ENCODE results near the gene ERGIC1. TPM values are rescaled to one million over a fixed set of nuclear protein-coding genes. Genes with fewer than 3 reads are reported as not detected.

Gene ERGIC1
- total RNA-seq, 1 donor from 2014 or later, result 131 TPM

DNA sequence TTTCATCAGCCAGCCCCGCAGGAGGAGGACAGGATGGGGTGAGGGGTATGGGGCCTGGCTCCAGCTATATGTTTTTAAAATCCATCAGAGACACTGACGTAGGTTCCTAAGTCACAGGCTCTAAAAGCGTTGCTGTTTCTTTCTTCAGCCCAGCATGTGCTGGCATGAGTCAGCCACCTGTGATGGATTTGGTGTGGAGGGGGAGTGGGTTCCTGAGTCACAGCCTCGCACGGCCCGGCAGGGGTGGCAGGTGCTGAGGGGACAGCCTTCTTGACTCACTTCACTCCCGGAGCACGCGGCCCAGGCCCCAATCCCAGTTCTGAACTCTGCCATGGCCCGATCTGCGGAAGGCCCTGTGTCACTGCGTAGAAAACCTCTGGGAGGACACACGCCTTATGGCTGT lies 86.4 kb downstream of the ERGIC1 start:
- peaks cover 1% of the 10 kb centered on the region for H3K27me3 Mint-ChIP-seq (ENCODE audit: low read depth, unreplicated experiment)
- Histone ChIP-seq H3K4me3 (ENCODE audit: insufficient read depth, low read depth, low read length) (no peak overlapping the region), H3K9me3 (ENCODE audit: insufficient read depth, low read depth, low read length) (no peaks in the 10 kb centered on the region), H3K27me3 (ENCODE audit: insufficient read depth, low read length) (no peaks in the 10 kb centered on the region), H3K27ac (ENCODE audit: low read depth, low read length) (peak overlapping the region; percentile 98), H3K79me2 (ENCODE audit: insufficient read depth, low read length) (no peaks in the 10 kb centered on the region), H3K4me2 (ENCODE audit: low read length) (peak overlapping the region; percentile 58), H3K36me3 (ENCODE audit: insufficient read depth, low read length) (peaks cover 15% of the 10 kb centered on the region), H3K4me1 (ENCODE audit: insufficient read depth, low read length) (peaks cover 19% of the 10 kb centered on the region), H2AFZ (ENCODE audit: low read depth, low read length) (no peak overlapping the region), H4K20me1 (ENCODE audit: insufficient read depth, low read length) (no peaks in the 10 kb centered on the region), H3K9ac (ENCODE audit: low read length) (peak overlapping the region; percentile 88)
- DNase-seq (ENCODE audit: low read depth), result peak; percentile 100
- peaks cover 23% of the 10 kb centered on the region for H3K36me3 Mint-ChIP-seq (ENCODE audit: low read depth, unreplicated experiment)
- FAIRE-seq, result no peak
- H3K4me3 Mint-ChIP-seq (ENCODE audit: unreplicated experiment), result no peak overlapping the region
- H3K4me1 Mint-ChIP-seq (ENCODE audit: low read depth, unreplicated experiment), result peaks cover 13% of the 10 kb centered on the region
- H3K9me3 Mint-ChIP-seq (ENCODE audit: unreplicated experiment), result no peaks in the 10 kb centered on the region
- TF ChIP-seq EZH2 (IDR thresholded peaks at IDR 0.05; ENCODE audit: insufficient read depth, low read length), result no peak
- TF ChIP-seq, protein P1, sequence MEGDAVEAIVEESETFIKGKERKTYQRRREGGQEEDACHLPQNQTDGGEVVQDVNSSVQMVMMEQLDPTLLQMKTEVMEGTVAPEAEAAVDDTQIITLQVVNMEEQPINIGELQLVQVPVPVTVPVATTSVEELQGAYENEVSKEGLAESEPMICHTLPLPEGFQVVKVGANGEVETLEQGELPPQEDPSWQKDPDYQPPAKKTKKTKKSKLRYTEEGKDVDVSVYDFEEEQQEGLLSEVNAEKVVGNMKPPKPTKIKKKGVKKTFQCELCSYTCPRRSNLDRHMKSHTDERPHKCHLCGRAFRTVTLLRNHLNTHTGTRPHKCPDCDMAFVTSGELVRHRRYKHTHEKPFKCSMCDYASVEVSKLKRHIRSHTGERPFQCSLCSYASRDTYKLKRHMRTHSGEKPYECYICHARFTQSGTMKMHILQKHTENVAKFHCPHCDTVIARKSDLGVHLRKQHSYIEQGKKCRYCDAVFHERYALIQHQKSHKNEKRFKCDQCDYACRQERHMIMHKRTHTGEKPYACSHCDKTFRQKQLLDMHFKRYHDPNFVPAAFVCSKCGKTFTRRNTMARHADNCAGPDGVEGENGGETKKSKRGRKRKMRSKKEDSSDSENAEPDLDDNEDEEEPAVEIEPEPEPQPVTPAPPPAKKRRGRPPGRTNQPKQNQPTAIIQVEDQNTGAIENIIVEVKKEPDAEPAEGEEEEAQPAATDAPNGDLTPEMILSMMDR (IDR thresholded peaks at IDR 0.05; ENCODE audit: insufficient read depth, low read depth, low read length), result no peak
- H3K27ac Mint-ChIP-seq (ENCODE audit: unreplicated experiment), result peak overlapping the region; percentile 86

DNA sequence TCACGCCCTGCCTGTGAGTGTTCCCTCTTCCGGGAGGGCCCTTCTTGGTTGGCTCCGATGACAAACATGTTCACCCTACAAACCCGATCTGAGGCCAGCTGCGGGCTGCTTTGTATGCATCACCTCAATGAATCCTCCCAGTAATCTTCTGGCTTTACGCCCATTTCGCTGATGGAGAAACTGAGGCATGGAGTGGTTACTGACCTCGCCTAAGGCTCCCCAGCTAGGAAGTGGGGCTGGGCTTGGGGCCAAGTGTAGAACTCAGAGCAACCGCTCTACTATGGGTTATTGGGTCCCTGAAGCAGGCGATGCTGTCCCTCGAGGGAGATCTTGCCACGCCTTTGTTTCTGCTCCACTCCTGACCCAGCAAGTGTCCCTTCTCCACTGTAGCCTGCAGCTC lies 86.9 kb downstream of the ERGIC1 start:
- H3K9me3 ChIP-seq (ENCODE audit: insufficient read depth, low read depth, low read length), result no peaks in the 10 kb centered on the region
- peaks cover 12% of the 10 kb centered on the region for H3K36me3 ChIP-seq (ENCODE audit: insufficient read depth, low read length)
- peak overlapping the region; percentile 98 for H3K27ac ChIP-seq (ENCODE audit: low read depth, low read length)
- peak overlapping the region; percentile 88 for H3K9ac ChIP-seq (ENCODE audit: low read length)
- Mint-ChIP-seq H3K9me3 (ENCODE audit: unreplicated experiment) (no peaks in the 10 kb centered on the region), H3K4me1 (ENCODE audit: low read depth, unreplicated experiment) (peaks cover 13% of the 10 kb centered on the region), H3K27ac (ENCODE audit: unreplicated experiment) (peak overlapping the region; percentile 86), H3K4me3 (ENCODE audit: unreplicated experiment) (no peak overlapping the region), H3K36me3 (ENCODE audit: low read depth, unreplicated experiment) (peaks cover 21% of the 10 kb centered on the region), H3K27me3 (ENCODE audit: low read depth, unreplicated experiment) (peaks cover 1% of the 10 kb centered on the region)
- H2AFZ ChIP-seq (ENCODE audit: low read depth, low read length), result no peak overlapping the region
- H3K4me3 ChIP-seq (ENCODE audit: insufficient read depth, low read depth, low read length), result no peak overlapping the region
- no peak overlapping the region for H3K4me2 ChIP-seq (ENCODE audit: low read length)
- FAIRE-seq (no peak), DNase-seq (ENCODE audit: low read depth) (no peak)
- no peaks in the 10 kb centered on the region for H4K20me1 ChIP-seq (ENCODE audit: insufficient read depth, low read length)
- no peaks in the 10 kb centered on the region for H3K27me3 ChIP-seq (ENCODE audit: insufficient read depth, low read length)
- TF ChIP-seq, protein P1 (IDR thresholded peaks at IDR 0.05; ENCODE audit: insufficient read depth, low read depth, low read length), result no peak
- no peak for TF ChIP-seq EZH2 (IDR thresholded peaks at IDR 0.05; ENCODE audit: insufficient read depth, low read length)
- no peaks in the 10 kb centered on the region for H3K79me2 ChIP-seq (ENCODE audit: insufficient read depth, low read length)
- peaks cover 19% of the 10 kb centered on the region for H3K4me1 ChIP-seq (ENCODE audit: insufficient read depth, low read length)

DNA sequence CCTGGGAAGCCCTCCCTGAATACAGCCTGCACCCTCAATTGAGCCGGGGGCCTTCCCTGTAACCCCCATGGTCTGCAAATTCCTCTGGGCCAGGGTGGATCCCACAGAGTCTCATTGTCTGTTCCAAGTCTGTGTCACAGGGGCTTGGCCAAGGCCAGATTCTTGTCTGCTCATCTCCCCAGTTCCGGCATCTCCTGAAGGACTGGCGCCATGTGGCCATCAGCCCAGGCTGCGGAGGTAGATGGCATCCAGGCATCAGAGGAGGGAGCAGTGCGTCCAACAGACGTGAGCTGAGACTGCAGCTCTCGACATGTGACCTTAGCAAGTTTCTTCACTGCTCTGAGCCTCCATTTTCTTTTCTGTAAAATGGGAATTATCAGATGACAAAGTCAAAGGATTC lies 87.9 kb downstream of the ERGIC1 start:
- H3K27ac Mint-ChIP-seq (ENCODE audit: unreplicated experiment), result peak overlapping the region; percentile 38
- Histone ChIP-seq H3K9me3 (ENCODE audit: insufficient read depth, low read depth, low read length) (no peaks in the 10 kb centered on the region), H3K9ac (ENCODE audit: low read length) (peak overlapping the region; percentile 88), H3K4me1 (ENCODE audit: insufficient read depth, low read length) (peaks cover 19% of the 10 kb centered on the region), H3K27ac (ENCODE audit: low read depth, low read length) (no peak overlapping the region), H3K4me3 (ENCODE audit: insufficient read depth, low read depth, low read length) (no peak overlapping the region), H3K27me3 (ENCODE audit: insufficient read depth, low read length) (no peaks in the 10 kb centered on the region), H3K36me3 (ENCODE audit: insufficient read depth, low read length) (peaks cover 8% of the 10 kb centered on the region), H2AFZ (ENCODE audit: low read depth, low read length) (no peak overlapping the region), H3K79me2 (ENCODE audit: insufficient read depth, low read length) (no peaks in the 10 kb centered on the region), H4K20me1 (ENCODE audit: insufficient read depth, low read length) (no peaks in the 10 kb centered on the region), H3K4me2 (ENCODE audit: low read length) (no peak overlapping the region)
- H3K4me1 Mint-ChIP-seq (ENCODE audit: low read depth, unreplicated experiment), result peaks cover 13% of the 10 kb centered on the region
- H3K4me3 Mint-ChIP-seq (ENCODE audit: unreplicated experiment), result no peak overlapping the region
- H3K27me3 Mint-ChIP-seq (ENCODE audit: low read depth, unreplicated experiment), result peaks cover 1% of the 10 kb centered on the region
- H3K36me3 Mint-ChIP-seq (ENCODE audit: low read depth, unreplicated experiment), result peaks cover 24% of the 10 kb centered on the region
- FAIRE-seq (no peak), DNase-seq (ENCODE audit: low read depth) (no peak)
- no peaks in the 10 kb centered on the region for H3K9me3 Mint-ChIP-seq (ENCODE audit: unreplicated experiment)
- TF ChIP-seq, protein P1 (IDR thresholded peaks at IDR 0.05; ENCODE audit: insufficient read depth, low read depth, low read length), result no peak

Measured in astrocyte (in vitro differentiated cells and primary cell).